ENCODE results near the gene ELF5.

GRCh38 chr11:34537636-34538035 lies 24.0 kb upstream of the ELF5 start:
- TF ChIP-seq CTCF (IDR thresholded peaks at IDR 0.05; ENCODE audit: extremely low read depth in 1 of 2, insufficient read depth in 1 of 2, low read depth in 1 of 2, low read length in 2 of 2) (no peak), POLR2A (IDR thresholded peaks at IDR 0.05; ENCODE audit: low read depth, low read length) (no peak), POLR2AphosphoS5 (IDR thresholded peaks at IDR 0.05; ENCODE audit: insufficient read depth, low read depth, low read length) (no peak), FOS (IDR thresholded peaks at IDR 0.05; ENCODE audit: borderline replicate concordance, insufficient read depth, low read length) (no peak), MAX (IDR thresholded peaks at IDR 0.05; ENCODE audit: insufficient read depth, insufficient read length) (no peak)

Measured in endothelial cell of umbilical vein (primary cell).